LNCAP (cell line): Measurements from ENCODE around the gene MYLK.

Source experiments
- CTCF ChIP-seq: fragments of 450-650 bp; IDR thresholded peaks from 2 replicates; pipeline ENCODE4 v1.5.1; 2017; ENCODE audit warnings: mild to moderate bottlenecking

Gene MYLK

GRCh38 chr3:123853686-123854372 lies 30.3 kb downstream of the MYLK start:
- TF ChIP-seq CTCF, result no peak

GRCh38 chr3:123847209-123847608 lies 36.9 kb downstream of the MYLK start:
- TF ChIP-seq CTCF, result no peak

DNA sequence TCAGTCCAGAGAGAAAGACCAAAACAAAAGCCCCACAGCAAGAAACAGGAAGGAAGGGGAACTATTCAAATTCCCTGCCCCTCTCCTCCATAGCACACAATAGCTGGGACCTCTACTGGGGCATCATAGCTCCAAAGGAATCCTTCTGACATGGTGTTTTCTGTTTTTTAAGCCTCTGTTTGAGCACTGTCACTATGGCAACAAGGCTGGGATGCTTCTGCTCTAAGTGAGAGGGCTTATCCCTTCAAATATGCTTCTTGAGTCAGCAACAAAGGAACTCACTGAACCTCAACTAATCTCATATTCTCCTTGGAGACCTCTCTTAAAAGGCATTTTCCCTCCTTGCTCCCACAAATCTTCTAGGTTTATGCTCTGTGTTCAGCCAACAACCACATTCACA lies 40.5 kb downstream of the MYLK start:
- TF ChIP-seq CTCF, result no peak

- TF ChIP-seq CTCF, result no peak
Observed at GRCh38 chr3:123842711-123843110, 41.4 kb downstream of the MYLK start.

- TF ChIP-seq CTCF, result no peak
Observed at GRCh38 chr3:123841476-123842238, 42.5 kb downstream of the MYLK start.

DNA sequence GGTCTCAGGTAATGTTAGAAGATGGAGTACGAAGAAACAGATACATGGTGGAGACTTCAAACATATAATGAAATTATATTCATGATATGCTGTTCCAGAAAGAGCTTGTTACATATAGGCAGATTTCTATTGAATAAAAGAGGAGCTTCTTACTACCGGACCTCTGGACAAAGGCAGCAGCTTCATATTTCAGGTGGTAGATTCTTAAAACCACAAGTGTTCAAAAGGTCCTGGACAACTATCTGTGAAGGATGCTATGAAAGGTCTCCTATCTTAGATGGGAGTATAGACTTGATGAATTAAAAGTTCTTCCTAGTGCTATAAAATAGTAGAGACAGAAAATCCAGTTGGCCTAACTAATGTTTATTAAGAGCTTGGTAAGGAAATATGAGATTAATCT lies 43.2 kb downstream of the MYLK start:
- TF ChIP-seq CTCF, result no peak

- TF ChIP-seq CTCF, result no peak
Observed at GRCh38 chr3:123837858-123838257, 46.3 kb downstream of the MYLK start.
